ENCODE data around the gene NFIB.

The NFIB gene

GRCh38 chr9:14209399-14210345 lies 104.3 kb downstream of the NFIB start:
- peak; percentile 94 for DNase-seq

DNA sequence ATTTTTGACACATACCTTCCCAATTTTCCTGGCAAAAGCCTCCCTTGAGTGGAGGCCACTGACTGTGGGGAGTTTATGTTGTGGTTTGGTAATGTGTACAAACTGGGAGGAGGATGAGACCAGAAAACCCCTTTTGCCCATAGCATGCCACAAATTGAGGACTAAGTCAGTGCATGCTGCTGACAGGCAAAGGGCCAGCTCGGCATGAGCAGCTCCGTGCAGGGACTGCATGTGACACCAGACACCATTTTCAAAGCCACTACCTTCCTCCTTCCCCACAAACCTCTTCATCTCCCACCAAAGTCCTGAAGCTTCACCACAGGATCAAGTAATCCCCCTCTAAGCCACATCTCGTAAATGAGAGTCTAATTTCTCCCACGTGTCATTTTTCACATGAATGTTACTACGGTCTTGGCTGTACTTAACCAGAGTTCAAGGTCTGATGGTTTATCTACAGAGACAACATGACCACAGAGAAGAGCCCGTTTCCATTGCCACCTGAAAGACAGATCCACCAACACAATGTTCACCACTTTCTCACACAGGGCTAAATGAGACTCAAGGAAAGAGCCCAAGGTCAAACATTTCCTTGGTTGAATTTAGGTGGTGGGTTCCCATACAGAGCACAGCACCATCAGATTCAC lies 106.5 kb downstream of the NFIB start:
- DNase-seq = peak; percentile 52

GRCh38 chr9:14205463-14205862 lies 108.5 kb downstream of the NFIB start:
- DNase-seq = peak; percentile 54

- peak; percentile 91 for DNase-seq
Observed at GRCh38 chr9:14203356-14204056, 110.4 kb downstream of the NFIB start.

GRCh38 chr9:14198841-14199455 lies 115.0 kb downstream of the NFIB start:
- DNase-seq = peak; percentile 90

DNA sequence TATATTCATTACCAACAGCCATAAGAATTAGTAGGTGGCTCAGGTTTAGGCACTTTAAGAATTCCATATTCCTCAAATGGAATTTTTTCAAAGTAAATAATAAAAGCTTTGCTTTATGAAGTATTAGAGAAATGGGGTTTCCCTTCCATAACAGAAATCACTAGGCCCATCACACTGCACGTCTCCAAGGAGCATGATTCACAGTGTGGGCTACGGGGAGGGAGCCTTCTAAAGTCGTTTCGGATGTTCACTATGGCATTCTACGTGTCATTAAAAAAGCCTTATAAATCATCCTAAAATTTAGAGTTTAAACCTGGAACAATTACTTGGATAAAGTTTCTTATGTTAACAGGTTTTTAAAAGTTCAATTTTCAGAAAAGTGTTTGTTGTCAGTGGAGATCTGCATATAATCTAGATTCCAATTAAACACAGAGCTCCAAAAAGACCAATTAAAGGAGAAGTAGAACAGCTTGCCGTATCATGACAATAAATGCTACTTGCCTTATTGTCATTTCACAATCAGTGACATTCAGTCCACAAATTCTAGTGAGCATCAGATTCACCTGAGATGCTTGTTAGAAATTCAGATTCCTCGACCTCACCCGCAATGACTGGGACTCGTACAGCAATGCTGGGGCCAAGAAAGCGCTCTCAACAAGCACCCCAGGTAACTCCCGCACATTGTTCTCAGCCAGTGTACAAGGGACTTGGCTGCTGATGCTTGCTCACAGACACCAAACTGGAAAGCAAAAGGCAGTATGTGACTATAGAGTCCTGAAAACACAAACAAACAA lies 115.7 kb downstream of the NFIB start:
- peak; percentile 55 for DNase-seq

DNA sequence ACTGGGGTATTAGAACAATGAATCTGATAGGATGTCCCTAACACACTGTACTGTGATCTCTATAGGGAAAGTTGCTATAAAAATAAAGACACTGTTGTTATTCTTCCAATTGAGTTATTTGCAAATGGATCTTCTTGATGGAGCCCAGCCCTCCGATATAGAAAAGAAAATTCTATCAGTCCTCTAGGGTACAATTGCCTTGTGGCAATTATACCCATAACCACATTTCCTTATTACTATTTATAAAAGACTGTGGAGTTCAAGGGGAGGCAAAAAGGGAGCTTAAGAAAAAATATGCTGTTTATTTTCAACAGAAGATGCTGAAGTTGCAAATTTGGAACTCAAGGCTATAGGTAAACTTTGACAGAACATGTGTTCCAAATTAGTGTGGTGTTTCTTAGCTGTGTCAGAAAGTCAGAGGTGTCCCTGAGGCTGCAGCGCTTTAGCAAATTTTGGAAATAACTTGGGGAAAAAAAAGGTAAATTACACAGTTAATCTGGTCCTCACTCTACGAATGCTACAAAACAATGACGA lies 116.5 kb downstream of the NFIB start:
- no peak for DNase-seq

DNA sequence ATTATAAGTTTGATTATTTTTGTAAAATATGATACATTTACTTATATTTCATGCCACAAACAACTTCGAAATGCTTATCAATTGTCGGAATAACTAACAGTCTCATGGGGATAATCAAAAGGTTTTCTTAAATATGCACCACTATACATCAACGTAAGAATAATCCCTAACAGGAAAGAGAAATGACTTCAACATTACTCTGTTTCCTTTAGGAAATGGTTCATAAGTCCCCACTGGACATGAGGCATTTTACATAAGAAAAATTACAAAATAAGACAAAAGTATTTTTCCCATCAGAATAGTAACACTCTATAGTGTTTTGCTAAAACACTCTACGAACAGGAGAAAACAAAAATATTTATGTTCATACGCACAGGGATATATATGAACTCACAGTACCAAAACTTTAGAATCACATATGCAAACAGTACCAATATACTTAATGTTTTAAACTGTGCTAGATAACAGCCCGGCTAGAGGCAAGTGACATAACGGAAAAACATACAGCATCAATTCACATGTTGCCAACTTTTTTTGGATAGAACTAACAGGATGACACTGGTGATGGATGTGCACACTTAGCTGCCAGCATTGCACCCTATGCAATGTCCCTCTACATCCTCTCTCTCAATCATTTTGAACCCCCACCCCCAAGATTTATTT lies 120.5 kb downstream of the NFIB start:
- DNase-seq = no peak

DNA sequence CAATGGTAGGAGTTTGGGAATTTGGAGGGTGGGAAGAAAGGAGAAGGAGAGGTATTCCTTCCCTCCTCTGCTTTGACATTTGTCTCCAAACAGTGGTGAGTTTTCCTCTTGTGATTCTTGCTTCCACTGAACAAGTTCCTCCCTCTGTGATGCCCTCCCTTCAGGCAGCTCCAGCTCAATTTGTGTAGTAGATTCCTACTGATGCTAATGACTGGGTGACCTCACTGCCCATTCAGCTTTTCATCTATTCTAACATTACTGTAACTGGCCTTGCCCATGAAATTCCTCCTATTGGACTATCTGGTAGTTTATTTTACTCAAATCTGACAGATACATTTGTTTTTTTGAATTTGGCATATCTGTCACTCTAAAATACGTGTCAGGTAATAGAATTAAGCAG lies 121.4 kb downstream of the NFIB start:
- DNase-seq = peak; percentile 63

DNA sequence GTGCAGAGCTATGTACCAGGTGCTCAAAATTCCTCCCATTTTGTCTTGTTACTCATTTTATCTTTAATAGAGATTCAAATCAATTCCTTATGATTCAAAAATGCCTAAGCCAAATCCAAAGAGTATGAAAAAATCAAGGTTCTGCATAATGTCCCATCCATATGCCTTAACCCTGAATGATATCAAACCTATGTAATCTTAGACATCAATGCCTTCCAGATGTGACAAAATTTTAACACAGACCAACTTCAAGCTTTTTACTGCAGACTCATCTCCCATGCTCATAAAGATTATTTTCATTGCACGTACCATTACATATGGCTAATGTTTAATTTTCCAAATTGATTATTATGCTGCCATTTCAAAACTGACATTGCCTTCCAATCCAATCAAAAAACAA lies 122.4 kb downstream of the NFIB start:
- no peak for DNase-seq

GRCh38 chr9:14190240-14190639 lies 123.7 kb downstream of the NFIB start:
- DNase-seq = no peak

- peak; percentile 15 for DNase-seq
Observed at GRCh38 chr9:14189578-14189977, 124.4 kb downstream of the NFIB start.

GRCh38 chr9:14189146-14189545 lies 124.8 kb downstream of the NFIB start:
- no peak for DNase-seq

- DNase-seq = no peak
Observed at GRCh38 chr9:14188538-14188937, 125.4 kb downstream of the NFIB start.

- DNase-seq = no peak
Observed at GRCh38 chr9:14188011-14188410, 125.9 kb downstream of the NFIB start.

- no peak for DNase-seq
Observed at GRCh38 chr9:14186096-14186495, 127.8 kb downstream of the NFIB start.

DNA sequence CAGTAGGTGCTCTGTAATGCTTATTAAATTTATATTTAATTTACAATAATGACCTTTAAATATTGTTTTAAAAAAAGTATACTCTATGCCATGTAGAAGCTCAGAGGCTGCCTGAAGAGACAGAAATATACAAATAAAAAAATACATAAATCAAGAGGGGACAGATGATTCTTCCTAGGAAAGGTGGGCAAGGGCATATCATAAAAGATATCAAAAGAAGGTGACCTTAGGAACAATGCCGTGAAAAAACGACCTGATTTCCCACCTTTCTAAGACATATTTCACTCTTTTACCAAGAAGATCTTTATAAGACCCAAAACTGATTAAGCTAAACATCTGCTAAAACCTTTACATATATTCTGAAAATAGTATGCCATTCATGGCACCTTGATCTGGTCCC lies 128.9 kb downstream of the NFIB start:
- DNase-seq = no peak

- peak; percentile 72 for DNase-seq
Observed at GRCh38 chr9:14183001-14183400, 130.9 kb downstream of the NFIB start.

- DNase-seq = peak; percentile 49
Observed at GRCh38 chr9:14180960-14181537, 132.9 kb downstream of the NFIB start.

- DNase-seq = peak; percentile 94
Observed at GRCh38 chr9:14180093-14180959, 133.6 kb downstream of the NFIB start.

Measured in NCI-H69 (cell line).